NCI-H748 treated with DMSO at 0.1 percent for 48 hours (cell line): ENCODE results near the gene DNAI7.

ENCODE experiments used
- DNase-seq: peaks from one replicate; lab custom pipeline; 2025; lab: John Stamatoyannopoulos, UW

DNAI7 gene

GRCh38 chr12:25100194-25101091 is 94.5 kb downstream of the DNAI7 start:
- no peak for DNase-seq

- no peak for DNase-seq
These were observed 96.0 kb downstream of the DNAI7 start for GRCh38 chr12:25099010-25099409.

GRCh38 chr12:25089738-25090137 is 105.2 kb downstream of the DNAI7 start:
- DNase-seq, result no peak

DNA sequence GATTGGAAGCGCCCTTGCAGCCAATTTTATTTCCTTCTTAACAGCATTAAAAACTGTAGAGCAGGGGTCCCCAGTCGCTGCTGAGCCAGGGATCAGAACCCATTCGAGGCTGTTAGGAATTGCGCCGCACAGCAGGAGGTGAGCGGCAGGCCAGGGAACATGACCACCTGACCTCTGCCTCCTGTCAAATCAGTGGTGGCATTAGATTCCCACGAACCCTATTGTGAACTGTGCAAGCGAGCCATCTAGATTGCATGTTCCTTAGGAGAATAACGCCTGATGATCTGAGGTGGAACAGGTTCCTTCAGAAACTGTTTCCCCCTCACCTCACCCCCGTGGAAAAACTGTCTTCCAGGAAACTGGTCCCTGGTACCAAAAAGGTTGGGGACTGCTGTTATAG is 107.4 kb downstream of the DNAI7 start:
- no peak for DNase-seq

GRCh38 chr12:25084816-25085215 is 110.1 kb downstream of the DNAI7 start:
- no peak for DNase-seq

DNA sequence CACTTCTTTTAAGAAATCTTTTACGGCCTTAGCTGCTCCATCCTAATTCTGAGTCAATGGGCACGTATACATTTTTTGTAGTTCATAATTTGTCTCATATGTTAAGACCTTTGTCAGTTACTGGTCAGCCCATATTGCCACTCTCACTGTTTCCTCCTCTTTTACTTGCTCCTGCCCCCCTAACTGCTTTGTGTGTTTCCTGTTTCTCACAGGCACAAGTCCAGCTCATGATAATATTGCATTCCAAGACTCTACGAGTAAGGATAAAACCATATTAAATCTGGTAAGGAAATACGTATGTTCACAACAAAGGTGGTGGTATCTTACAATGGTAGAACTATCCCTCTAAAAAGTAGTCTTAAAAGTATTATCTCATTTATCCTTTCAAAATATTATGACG is 111.7 kb downstream of the DNAI7 start:
- no peak for DNase-seq

- DNase-seq, result no peak
These were observed 112.3 kb downstream of the DNAI7 start for GRCh38 chr12:25082628-25083027.

GRCh38 chr12:25079393-25079792 is 115.6 kb downstream of the DNAI7 start:
- no peak for DNase-seq

DNA sequence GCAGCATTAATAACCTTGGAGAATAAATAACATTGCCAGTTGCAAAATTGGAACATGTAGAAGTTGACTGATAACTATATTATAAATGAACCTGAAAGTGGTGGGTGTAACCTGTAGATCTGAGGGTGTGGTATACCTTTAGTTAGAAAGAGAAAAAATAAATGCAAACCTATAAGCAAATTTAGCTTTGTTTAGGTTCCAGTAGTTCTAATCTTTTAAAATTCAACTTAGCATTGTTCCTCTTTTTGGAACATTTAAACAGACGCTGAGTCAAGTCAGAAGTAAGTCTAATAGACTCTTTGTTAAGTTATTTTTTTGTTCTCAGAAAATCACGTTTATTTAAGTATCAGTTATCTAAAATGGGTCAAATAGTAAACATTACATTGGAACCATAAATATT is 120.0 kb downstream of the DNAI7 start:
- DNase-seq, result no peak

- DNase-seq, result no peak
These were observed 120.8 kb downstream of the DNAI7 start for GRCh38 chr12:25074113-25074512.

DNA sequence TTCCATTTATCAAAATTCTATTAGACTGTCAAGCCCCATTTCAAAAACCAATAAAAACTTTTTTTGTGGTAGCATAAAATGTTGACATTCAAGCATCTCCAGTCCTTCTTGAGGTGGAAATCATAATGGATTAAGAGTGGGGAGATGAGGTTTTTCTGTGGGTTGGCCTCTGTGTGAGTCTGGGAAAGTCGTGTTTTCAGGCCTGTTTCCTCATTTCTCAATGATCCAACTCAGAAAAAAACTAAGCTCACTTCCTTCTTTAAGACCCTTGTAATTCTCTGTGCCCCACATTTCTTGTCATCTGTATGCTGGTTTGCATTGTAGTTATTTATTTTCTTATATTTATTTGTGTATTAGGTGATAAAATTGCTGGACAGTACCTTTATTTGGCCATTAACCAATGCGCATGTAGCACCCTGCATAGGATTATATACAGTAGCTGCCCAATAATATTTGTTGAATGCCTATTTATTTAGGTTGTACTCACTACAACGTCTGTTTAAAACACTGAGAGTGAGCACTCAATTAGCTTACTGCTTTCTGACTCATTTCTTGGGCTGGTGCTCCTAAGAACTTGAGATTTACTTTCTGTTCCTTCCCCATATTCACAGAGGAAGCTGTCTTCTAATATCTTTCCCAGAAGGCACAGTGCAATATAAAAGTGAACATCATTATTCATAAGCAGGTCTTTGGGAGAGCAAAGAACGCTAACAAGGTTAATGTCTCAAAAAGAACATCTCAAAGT is 121.9 kb downstream of the DNAI7 start:
- DNase-seq, result no peak

DNA sequence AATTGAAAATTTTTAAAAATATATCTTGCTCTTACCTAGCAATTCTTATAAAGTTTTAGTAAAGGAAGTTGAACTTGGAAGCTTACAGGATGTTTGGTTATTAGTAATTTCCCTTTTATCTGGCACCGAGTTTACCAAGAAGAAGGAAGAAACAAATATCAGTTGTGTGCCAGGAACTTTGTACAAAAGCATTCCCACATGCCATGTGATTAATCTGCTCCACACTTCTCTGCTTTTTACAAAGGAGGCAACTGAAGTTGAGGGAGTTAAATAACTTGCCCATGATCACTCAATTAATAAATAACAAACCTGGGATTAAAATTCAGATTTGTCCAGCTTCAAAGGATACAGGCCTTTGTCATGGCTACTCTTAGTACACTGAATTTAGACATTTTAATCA is 123.6 kb downstream of the DNAI7 start:
- no peak for DNase-seq

- no peak for DNase-seq
These were observed 125.7 kb downstream of the DNAI7 start for GRCh38 chr12:25069224-25069623.

- no peak for DNase-seq
These were observed 129.9 kb downstream of the DNAI7 start for GRCh38 chr12:25065035-25065434.

DNA sequence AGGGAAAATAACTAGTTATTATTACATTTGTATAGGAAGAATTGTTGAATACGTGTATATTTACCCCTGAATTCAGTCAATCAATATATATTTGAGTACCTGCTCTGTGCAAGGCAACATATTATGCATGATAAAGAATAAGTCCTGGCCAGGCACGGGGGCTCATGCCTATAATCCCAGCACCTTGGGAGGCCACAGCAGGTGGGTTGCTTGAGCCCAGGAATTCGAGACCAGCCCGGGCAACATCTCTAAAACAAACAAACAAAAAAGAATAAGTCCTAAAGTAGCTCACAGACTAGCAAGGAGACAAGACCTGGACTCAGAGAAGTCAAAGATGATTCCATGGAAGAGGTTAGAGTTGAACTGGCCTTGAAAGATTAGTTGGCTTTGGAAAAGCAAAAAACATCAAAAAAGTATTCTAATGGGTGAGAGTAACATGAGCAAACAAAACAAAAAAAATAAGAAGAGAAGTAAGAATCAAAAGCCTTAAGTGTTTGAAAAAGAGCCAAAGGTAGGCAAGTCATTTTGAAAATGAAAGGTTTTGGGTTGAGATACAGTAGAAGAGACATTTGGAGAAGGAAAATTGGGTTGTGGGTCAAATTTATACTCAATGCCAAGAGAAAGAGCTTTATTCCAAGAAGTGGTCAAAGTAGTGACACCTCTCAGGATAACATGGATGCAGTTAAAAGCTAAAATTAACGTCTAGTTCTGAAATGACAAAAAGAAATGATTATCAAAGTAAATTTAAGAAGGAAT is 130.9 kb downstream of the DNAI7 start:
- no peak for DNase-seq

DNA sequence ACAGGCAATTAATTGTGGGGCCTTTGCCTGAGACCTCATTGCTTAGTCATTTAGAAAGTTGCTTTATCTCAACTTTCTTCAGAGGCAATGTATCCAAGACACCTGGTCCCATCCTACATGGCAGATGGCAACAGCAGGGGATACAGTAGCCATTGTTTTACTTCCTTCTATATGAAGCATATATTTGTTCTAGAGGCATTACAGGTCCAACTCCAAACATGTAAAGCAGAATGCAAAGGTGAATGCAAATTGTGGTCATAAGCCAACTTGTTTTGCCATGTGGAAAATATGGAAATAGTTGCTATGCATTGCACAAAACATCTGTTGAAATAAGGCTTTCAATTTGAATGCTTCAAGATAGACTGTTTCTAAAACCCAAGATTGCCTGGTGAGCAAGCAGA is 136.3 kb downstream of the DNAI7 start:
- no peak for DNase-seq
